ENCODE results near the gene SRSF5.

SRSF5 gene

DNA sequence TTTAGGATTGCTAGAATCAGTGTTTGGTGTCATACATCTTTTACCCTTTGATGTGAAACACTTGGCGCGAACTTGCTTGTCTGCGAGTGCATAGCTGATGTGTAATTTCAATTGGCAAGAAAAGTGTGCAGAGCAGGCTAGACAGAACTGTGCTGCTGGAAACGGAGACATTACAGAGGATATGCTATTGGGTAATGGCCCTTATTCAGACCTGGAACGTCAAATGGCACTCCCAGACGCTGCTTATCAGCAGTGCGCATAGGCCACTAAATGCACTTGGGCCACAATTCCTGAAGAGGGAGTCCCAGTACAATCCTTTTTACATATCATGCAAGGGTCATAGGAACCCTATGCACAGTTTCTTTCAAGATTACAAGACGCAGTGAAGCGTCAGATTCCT, 45.8 kb downstream of the SRSF5 start:
- no peak for TF ChIP-seq TAF1 (IDR thresholded peaks at IDR 0.05; ENCODE audit: borderline replicate concordance, insufficient read depth, low read length)
- no peak for TF ChIP-seq SIN3A (IDR thresholded peaks at IDR 0.05; ENCODE audit: borderline replicate concordance, insufficient read depth, low read length)
- no peak for TF ChIP-seq FOXP2 (optimal IDR thresholded peaks at IDR 0.05; ENCODE audit: borderline replicate concordance, extremely low read depth, extremely low read length, insufficient read depth)
- TF ChIP-seq, protein P1, sequence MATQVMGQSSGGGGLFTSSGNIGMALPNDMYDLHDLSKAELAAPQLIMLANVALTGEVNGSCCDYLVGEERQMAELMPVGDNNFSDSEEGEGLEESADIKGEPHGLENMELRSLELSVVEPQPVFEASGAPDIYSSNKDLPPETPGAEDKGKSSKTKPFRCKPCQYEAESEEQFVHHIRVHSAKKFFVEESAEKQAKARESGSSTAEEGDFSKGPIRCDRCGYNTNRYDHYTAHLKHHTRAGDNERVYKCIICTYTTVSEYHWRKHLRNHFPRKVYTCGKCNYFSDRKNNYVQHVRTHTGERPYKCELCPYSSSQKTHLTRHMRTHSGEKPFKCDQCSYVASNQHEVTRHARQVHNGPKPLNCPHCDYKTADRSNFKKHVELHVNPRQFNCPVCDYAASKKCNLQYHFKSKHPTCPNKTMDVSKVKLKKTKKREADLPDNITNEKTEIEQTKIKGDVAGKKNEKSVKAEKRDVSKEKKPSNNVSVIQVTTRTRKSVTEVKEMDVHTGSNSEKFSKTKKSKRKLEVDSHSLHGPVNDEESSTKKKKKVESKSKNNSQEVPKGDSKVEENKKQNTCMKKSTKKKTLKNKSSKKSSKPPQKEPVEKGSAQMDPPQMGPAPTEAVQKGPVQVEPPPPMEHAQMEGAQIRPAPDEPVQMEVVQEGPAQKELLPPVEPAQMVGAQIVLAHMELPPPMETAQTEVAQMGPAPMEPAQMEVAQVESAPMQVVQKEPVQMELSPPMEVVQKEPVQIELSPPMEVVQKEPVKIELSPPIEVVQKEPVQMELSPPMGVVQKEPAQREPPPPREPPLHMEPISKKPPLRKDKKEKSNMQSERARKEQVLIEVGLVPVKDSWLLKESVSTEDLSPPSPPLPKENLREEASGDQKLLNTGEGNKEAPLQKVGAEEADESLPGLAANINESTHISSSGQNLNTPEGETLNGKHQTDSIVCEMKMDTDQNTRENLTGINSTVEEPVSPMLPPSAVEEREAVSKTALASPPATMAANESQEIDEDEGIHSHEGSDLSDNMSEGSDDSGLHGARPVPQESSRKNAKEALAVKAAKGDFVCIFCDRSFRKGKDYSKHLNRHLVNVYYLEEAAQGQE (IDR thresholded peaks at IDR 0.05; ENCODE audit: insufficient read depth in 1 of 2, low read depth in 2 of 2, low read length in 2 of 2) = no peak
- TF ChIP-seq POLR2AphosphoS5 (IDR thresholded peaks at IDR 0.05; ENCODE audit: low read depth, low read length) = no peak

DNA sequence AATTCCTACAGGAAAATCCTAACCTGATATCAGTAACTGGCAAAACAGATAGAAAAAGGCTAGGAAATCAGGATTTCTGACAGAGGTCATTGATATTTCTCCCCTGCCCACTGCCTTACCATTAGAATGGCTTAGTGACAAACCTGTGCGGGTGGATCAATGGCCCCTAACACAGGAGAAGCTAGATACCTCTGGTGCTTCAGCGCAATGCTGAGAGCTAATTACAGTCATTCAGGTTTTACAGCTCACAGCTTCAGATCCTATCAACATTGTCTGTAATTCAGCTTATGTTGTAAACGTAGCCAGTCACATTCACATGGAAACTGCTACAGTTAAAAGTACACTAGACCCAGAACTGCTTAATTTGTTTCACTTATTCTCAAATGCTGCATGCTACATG, 47.5 kb downstream of the SRSF5 start:
- TF ChIP-seq POLR2AphosphoS5 (IDR thresholded peaks at IDR 0.05; ENCODE audit: low read depth, low read length) (no peak), SIN3A (IDR thresholded peaks at IDR 0.05; ENCODE audit: borderline replicate concordance, insufficient read depth, low read length) (no peak), FOXP2 (optimal IDR thresholded peaks at IDR 0.05; ENCODE audit: borderline replicate concordance, extremely low read depth, extremely low read length, insufficient read depth) (no peak)

DNA sequence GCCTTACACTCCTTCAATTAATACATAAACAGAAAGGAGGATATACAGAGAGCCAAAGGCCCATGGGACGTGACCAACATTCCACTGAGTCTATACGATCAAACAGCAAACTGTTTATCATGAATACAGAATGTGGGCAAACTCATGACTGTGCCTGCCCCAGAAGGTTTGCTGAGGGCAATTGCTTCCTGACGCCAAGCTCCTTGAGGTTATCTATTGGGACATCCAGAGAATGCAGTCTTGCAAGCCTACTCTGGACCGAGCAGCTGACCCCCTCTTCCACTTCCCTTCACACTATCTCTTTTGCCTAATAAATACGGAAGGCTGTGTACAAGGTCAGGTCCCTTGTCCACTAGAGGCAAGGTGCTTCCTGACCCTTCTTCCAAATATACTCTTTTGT, 48.6 kb downstream of the SRSF5 start:
- TF ChIP-seq SIN3A (IDR thresholded peaks at IDR 0.05; ENCODE audit: borderline replicate concordance, insufficient read depth, low read length) (no peak), TAF1 (IDR thresholded peaks at IDR 0.05; ENCODE audit: borderline replicate concordance, insufficient read depth, low read length) (no peak), POLR2AphosphoS5 (IDR thresholded peaks at IDR 0.05; ENCODE audit: low read depth, low read length) (no peak), FOXP2 (optimal IDR thresholded peaks at IDR 0.05; ENCODE audit: borderline replicate concordance, extremely low read depth, extremely low read length, insufficient read depth) (no peak)
- TF ChIP-seq, protein P1 (IDR thresholded peaks at IDR 0.05; ENCODE audit: insufficient read depth in 1 of 2, low read depth in 2 of 2, low read length in 2 of 2) = no peak

DNA sequence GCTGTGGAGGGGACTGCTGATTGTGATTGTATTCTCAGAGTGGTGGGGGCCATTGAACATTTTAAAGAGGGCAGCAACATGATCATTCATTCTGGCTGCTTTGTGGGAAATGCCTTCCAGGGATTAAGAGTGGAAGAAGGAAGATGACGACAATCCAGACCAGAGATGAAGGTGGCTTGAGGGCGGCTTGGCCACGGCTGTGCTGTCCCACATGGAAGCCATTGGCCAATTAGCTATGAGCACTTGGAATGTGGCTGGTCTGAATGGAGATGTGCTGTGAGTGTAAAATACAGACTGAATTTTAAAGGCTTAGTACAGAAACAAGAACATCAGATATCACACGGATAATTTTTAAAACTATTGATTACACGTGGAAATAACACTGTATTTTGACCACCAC, 49.3 kb downstream of the SRSF5 start:
- TF ChIP-seq TAF1 (IDR thresholded peaks at IDR 0.05; ENCODE audit: borderline replicate concordance, insufficient read depth, low read length) (no peak), POLR2AphosphoS5 (IDR thresholded peaks at IDR 0.05; ENCODE audit: low read depth, low read length) (no peak), FOXP2 (optimal IDR thresholded peaks at IDR 0.05; ENCODE audit: borderline replicate concordance, extremely low read depth, extremely low read length, insufficient read depth) (no peak), SIN3A (IDR thresholded peaks at IDR 0.05; ENCODE audit: borderline replicate concordance, insufficient read depth, low read length) (no peak)
- TF ChIP-seq, protein P1 (IDR thresholded peaks at IDR 0.05; ENCODE audit: insufficient read depth in 1 of 2, low read depth in 2 of 2, low read length in 2 of 2) = no peak

DNA sequence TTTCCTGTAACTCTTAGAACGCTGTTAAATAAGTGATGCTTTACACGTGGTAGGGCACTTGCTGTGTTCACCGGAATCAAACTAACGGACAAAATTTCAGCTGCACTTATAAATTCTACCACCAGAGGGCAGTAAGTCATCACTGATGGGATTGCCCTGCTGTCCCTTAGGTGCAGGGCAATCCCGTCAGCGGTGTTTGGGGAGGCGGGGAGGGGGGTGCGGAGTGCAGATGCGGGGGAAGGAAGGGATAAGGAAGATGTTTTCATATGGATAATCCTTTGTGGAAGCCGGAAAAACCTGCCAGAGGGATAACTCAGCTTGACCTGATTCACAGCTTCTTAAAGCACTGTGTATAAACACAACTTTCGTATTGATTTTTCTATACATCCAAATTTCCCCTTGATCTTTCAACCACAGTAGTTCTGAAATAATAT, 51.8 kb downstream of the SRSF5 start:
- TF ChIP-seq, protein P1 (IDR thresholded peaks at IDR 0.05; ENCODE audit: insufficient read depth in 1 of 2, low read depth in 2 of 2, low read length in 2 of 2) = 0 out of 4 replicates have a peak, but pooled peaks of 1 of the 2 experiments have one; percentile 17
- no peak for TF ChIP-seq POLR2AphosphoS5 (IDR thresholded peaks at IDR 0.05; ENCODE audit: low read depth, low read length)

Data from PFSK-1 (cell line).